Measurements from ENCODE around the gene AQP3.

DNA sequence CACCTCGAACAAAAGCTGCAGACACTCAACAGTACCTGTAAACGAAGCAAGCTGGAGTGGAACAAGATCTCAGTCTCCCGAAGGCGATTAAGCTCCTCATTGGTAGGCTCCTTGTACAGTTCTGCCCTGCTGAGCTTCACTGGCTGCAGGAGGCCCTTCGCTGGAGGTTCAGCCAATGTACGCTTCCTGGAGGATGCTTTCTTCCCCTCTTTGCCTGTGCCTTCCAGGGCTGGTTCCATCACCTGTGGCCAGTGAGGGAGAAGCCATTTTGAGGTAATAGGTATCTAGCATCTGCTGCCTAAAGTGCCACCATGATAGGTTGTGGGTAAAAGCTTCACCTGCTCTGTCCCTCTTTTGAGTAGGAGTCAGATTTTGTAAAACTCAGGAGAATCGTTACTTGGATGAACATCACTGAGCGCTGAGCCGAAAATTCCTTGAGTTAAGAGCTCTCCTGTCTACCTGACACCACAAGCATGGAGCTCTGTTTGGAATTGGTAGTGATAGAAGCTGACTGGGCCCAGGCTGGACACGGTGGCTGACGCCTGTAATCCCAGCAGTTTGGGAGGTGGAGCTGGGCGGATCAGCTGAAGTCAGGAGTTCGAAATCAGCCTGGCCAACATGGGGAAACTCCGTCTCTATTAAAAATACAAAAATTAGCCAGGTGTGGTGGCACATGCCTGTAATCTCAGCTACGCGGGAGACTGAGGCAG, 24.9 kb upstream of the AQP3 start:
- TF ChIP-seq, protein P1, sequence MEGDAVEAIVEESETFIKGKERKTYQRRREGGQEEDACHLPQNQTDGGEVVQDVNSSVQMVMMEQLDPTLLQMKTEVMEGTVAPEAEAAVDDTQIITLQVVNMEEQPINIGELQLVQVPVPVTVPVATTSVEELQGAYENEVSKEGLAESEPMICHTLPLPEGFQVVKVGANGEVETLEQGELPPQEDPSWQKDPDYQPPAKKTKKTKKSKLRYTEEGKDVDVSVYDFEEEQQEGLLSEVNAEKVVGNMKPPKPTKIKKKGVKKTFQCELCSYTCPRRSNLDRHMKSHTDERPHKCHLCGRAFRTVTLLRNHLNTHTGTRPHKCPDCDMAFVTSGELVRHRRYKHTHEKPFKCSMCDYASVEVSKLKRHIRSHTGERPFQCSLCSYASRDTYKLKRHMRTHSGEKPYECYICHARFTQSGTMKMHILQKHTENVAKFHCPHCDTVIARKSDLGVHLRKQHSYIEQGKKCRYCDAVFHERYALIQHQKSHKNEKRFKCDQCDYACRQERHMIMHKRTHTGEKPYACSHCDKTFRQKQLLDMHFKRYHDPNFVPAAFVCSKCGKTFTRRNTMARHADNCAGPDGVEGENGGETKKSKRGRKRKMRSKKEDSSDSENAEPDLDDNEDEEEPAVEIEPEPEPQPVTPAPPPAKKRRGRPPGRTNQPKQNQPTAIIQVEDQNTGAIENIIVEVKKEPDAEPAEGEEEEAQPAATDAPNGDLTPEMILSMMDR (IDR thresholded peaks at IDR 0.05) = no peak
- TF ChIP-seq POLR2A (IDR thresholded peaks at IDR 0.05) = no peak
